Activated CD4-positive, alpha-beta T cell treated with anti-CD3 and anti-CD28 coated beads, Interleukin-2, amount 10 ng/mL, durations not matched to agents 24 days and 14 days (primary cell): ENCODE results near the gene SELENBP1. TPM values are rescaled to one million over a fixed set of nuclear protein-coding genes. Genes with fewer than 3 reads are reported as not detected.
A peak's percentile ranks its signal among the peaks of the same experiment; 100 is the strongest.
"Not testable (repeated sequence)": the region's sequence is repeated elsewhere in the genome, so short reads cannot be mapped to it uniquely, and the experiment has no call there.

Source experiments
- DNase-seq: peaks from one replicate; pipeline ENCODE4 v3.0.0; 2022
- H3K27ac Mint-ChIP-seq: one replicate; pipeline ENCODE4 v1.8.0; 2022; ENCODE audit warnings: mild to moderate bottlenecking, mixed read lengths
- H3K27me3 Mint-ChIP-seq: one replicate; pipeline ENCODE4 v1.8.0; 2022; ENCODE audit warnings: mixed read lengths
- H3K36me3 Mint-ChIP-seq: one replicate; pipeline ENCODE4 v1.8.0; 2022; ENCODE audit warnings: low read depth, mild to moderate bottlenecking, mixed read lengths
- H3K4me1 Mint-ChIP-seq: one replicate; pipeline ENCODE4 v1.8.0; 2021; ENCODE audit warnings: mixed read lengths
- H3K4me3 Mint-ChIP-seq: one replicate; pipeline ENCODE4 v1.8.0; 2022; ENCODE audit warnings: mild to moderate bottlenecking, moderate library complexity, mixed read lengths
- H3K9me3 Mint-ChIP-seq: one replicate; pipeline ENCODE4 v1.8.0; 2021; ENCODE audit warnings: mixed read lengths
- intact Hi-C: fragments of 100-400 bp; cut with micrococcal nuclease; formaldehyde crosslinking; loops from one replicate; pipeline ENCODE4 v1.15.1; 2023
- total RNA-seq: library from RNA; stranded (reverse); gene quantifications from 2 replicates; pipeline ENCODE4 v1.2.3, GENCODE V29; 2022

Gene SELENBP1
- total RNA-seq, 1 donor from 2014 or later = not detected

GRCh38 chr1:151368393-151369301 lies 3.9 kb downstream of the SELENBP1 start:
- intact Hi-C loops = no loop called here

GRCh38 chr1:151367658-151368392 lies 4.7 kb downstream of the SELENBP1 start:
- Mint-ChIP-seq H3K36me3 (no peaks in the 10 kb centered on the region), H3K9me3 (peaks cover 11% of the 10 kb centered on the region), H3K27ac (no peak overlapping the region), H3K27me3 (no peaks in the 10 kb centered on the region), H3K4me3 (no peak overlapping the region), H3K4me1 (no peaks in the 10 kb centered on the region)
- no peak for DNase-seq
- intact Hi-C loops = no loop called here

More at GRCh38 chr1:151368393-151369301, 3.9 kb downstream of the SELENBP1 start:
- Mint-ChIP-seq H3K9me3 (peaks cover 5% of the 10 kb centered on the region), H3K36me3 (no peaks in the 10 kb centered on the region), H3K4me1 (no peaks in the 10 kb centered on the region), H3K4me3 (no peak overlapping the region), H3K27me3 (no peaks in the 10 kb centered on the region), H3K27ac (no peak overlapping the region)
- no peak for DNase-seq

DNA sequence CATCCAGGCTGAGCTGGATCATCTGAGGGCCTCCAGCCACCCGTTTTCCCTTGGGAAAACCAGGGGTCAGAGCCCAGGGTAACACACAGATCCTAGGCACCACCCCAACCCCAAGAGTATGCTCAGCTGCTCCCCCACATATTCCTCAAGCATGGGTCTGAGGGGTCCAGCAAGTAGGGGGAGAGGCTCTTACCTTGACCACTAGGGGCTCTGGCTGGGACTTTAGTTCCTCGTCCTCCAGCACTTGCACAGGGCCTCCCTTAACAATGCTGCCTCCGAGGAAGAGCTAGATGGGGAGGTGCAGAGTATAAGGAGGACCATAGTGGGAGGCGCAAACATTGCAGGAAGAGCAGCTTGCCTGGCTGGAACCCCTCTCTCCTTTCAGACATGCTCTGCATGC lies 7.5 kb downstream of the SELENBP1 start:
- no peaks in the 10 kb centered on the region for H3K4me1 Mint-ChIP-seq
- no peak overlapping the region for H3K4me3 Mint-ChIP-seq
- H3K27ac Mint-ChIP-seq = no peak overlapping the region
- no peak for DNase-seq
- H3K27me3 Mint-ChIP-seq = peaks cover under 1% of the 10 kb centered on the region
- intact Hi-C loops = no loop called here
- peaks cover 17% of the 10 kb centered on the region for H3K9me3 Mint-ChIP-seq
- H3K36me3 Mint-ChIP-seq = peaks cover 2% of the 10 kb centered on the region

- H3K4me3 Mint-ChIP-seq = no peak overlapping the region
- peaks cover 4% of the 10 kb centered on the region for H3K27me3 Mint-ChIP-seq
- H3K4me1 Mint-ChIP-seq = no peaks in the 10 kb centered on the region
- intact Hi-C loops = no loop called here
- peaks cover 17% of the 10 kb centered on the region for H3K9me3 Mint-ChIP-seq
- H3K27ac Mint-ChIP-seq = no peak overlapping the region
- peaks cover 2% of the 10 kb centered on the region for H3K36me3 Mint-ChIP-seq
- DNase-seq = no peak
These were observed 10.0 kb downstream of the SELENBP1 start for GRCh38 chr1:151362308-151363155.

GRCh38 chr1:151361883-151362282 lies 10.6 kb downstream of the SELENBP1 start:
- Mint-ChIP-seq H3K36me3 (peaks cover 2% of the 10 kb centered on the region), H3K4me3 (no peak overlapping the region), H3K4me1 (no peaks in the 10 kb centered on the region), H3K27me3 (peaks cover 4% of the 10 kb centered on the region), H3K9me3 (peaks cover 17% of the 10 kb centered on the region), H3K27ac (no peak overlapping the region)
- intact Hi-C loops = no loop called here
- no peak for DNase-seq

- Mint-ChIP-seq H3K4me1 (no peaks in the 10 kb centered on the region), H3K36me3 (no peaks in the 10 kb centered on the region), H3K9me3 (peaks cover 7% of the 10 kb centered on the region), H3K4me3 (no peak overlapping the region), H3K27ac (no peak overlapping the region), H3K27me3 (peaks cover 10% of the 10 kb centered on the region)
- DNase-seq = no peak
- intact Hi-C loops = no loop called here
These were observed 15.8 kb downstream of the SELENBP1 start for GRCh38 chr1:151356696-151357095.

- peaks cover 6% of the 10 kb centered on the region for H3K27me3 Mint-ChIP-seq
- no peak overlapping the region for H3K27ac Mint-ChIP-seq
- intact Hi-C loops = no loop called here
- no peak overlapping the region for H3K4me3 Mint-ChIP-seq
- H3K9me3 Mint-ChIP-seq = peaks cover 7% of the 10 kb centered on the region
- H3K36me3 Mint-ChIP-seq = peaks cover 3% of the 10 kb centered on the region
- H3K4me1 Mint-ChIP-seq = peaks cover 11% of the 10 kb centered on the region
- DNase-seq = no peak
These were observed 20.3 kb downstream of the SELENBP1 start for GRCh38 chr1:151352021-151352718.

GRCh38 chr1:151350323-151350722 lies 22.2 kb downstream of the SELENBP1 start:
- DNase-seq, H3K9me3 Mint-ChIP-seq, H3K4me3 Mint-ChIP-seq, H3K27me3 Mint-ChIP-seq, intact Hi-C loops, H3K27ac Mint-ChIP-seq: not testable (repeated sequence)
- Mint-ChIP-seq H3K36me3 (peaks cover 15% of the 10 kb centered on the region), H3K4me1 (peaks cover 26% of the 10 kb centered on the region)

DNA sequence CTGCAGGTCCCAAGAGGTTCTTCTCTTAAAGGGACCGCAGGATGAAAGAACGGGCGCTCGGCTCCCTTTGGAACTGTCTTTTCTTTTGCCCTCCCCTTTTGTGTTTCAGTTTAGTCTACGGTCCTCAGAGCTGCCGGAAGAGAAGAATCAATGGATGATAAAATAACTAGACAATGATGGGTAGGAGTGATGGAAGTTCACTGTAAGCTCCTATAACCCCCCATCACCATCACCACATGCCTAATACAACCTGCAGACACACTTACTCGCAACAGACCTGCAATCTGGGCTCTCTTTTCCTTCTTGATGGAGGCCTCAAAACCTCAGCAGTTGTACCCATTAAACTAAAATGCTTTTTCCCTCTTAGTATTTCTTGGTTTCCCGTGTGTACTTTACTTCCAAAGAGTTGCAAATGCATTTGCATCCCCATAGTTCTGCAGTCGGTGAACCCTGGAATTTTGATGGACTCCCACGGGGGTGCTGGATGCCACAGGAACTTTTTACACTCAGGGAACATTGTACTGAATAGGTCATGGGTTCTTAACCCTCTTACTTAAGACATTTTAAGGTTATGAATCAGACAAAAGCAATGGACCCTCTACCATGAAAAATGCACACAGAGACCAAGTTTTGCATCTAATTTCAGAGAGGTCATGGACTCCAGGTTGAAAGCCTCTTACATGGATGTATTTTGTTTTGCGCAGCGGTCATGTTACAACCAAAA lies 24.8 kb downstream of the SELENBP1 start:
- peak overlapping the region; percentile 95 for H3K4me3 Mint-ChIP-seq
- peak; percentile 64 for DNase-seq
- peaks cover 37% of the 10 kb centered on the region for H3K36me3 Mint-ChIP-seq
- peaks cover 7% of the 10 kb centered on the region for H3K9me3 Mint-ChIP-seq
- intact Hi-C loops = loop anchor here (1.0 to 2.0 kb wide), 5 partner anchors 21 to 151 kb away; partner anchors contain the start of genes PI4KB and PSMB4
- no peaks in the 10 kb centered on the region for H3K27me3 Mint-ChIP-seq
- H3K27ac Mint-ChIP-seq = peak overlapping the region; percentile 98
- peaks cover 38% of the 10 kb centered on the region for H3K4me1 Mint-ChIP-seq

DNA sequence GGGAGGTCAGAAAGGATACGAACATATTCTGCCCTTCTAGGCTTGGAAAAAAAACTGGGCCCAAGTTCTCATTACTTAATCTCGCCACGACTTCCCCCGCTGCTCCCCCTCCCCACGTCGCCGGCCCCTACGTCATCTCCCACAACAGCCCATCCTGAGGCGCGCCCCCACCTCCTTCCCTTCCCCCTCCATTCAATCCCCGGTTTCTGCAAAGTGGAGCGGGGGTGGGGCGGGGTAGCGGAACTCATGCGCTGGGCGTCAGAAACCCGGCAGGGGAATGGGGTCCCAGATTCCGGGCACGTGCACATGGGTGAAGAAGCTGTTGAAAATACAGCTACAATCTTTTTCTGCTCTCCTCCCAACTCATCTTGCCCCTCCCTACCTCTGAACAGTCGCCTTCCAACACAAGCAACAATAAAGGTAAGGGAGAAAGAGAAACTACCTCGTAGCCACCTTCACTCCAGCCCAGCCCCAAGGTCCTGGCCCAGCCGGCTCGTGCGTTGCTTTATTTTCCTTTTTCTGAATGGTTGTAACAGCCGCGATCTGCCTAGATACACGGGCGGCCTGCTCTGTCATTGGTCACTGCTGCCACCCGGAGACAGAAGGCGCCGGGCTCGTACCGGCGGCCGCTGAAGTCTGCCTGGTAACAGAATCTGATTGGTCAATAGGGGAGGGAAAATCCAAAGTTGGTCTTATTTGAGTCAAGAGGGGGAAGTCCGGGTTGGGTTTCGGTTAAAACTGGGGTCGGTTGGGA lies 25.6 kb downstream of the SELENBP1 start, which contains the start of gene RFX5:
TSS of gene RFX5 (minus strand) at position 484 of the 754 bp plus-strand sequence. CDS start 932 bp downstream, outside the sequence.
- H3K36me3 Mint-ChIP-seq = peaks cover 40% of the 10 kb centered on the region
- H3K9me3 Mint-ChIP-seq = peaks cover 3% of the 10 kb centered on the region
- intact Hi-C loops = loop anchor here (1.0 to 2.0 kb wide), 5 partner anchors 20 to 150 kb away; partner anchors contain the start of genes PI4KB and PSMB4
- peak within 1 kb of the TSS; percentile 98 for H3K27ac Mint-ChIP-seq
- DNase-seq = peak; percentile 98
- no peaks in the 10 kb centered on the region for H3K27me3 Mint-ChIP-seq
- H3K4me1 Mint-ChIP-seq = peaks cover 38% of the 10 kb centered on the region
- H3K4me3 Mint-ChIP-seq = peak within 1 kb of the TSS; percentile 95

GRCh38 chr1:151346082-151346768 lies 26.3 kb downstream of the SELENBP1 start:
- Mint-ChIP-seq H3K27me3 (no peaks in the 10 kb centered on the region), H3K4me1 (peaks cover 38% of the 10 kb centered on the region), H3K4me3 (peak overlapping the region; percentile 95), H3K9me3 (no peaks in the 10 kb centered on the region), H3K36me3 (peaks cover 42% of the 10 kb centered on the region), H3K27ac (peak overlapping the region; percentile 98)
- DNase-seq = peak; percentile 69
- intact Hi-C loops = loop anchor here (2.0 kb wide), 2 partner anchors 19 to 149 kb away; partner anchors contain the start of gene PI4KB
